PFSK-1 (cell line): ENCODE data around the gene S1PR3.

Experiments
- FOXP2 ChIP-seq: optimal IDR thresholded peaks from 2 replicates; pipeline ENCODE3; 2011; ENCODE audit warnings: borderline replicate concordance, control low read depth, inconsistent platforms; ENCODE audit not compliant: insufficient read depth; ENCODE audit errors: extremely low read length, extremely low read depth
- POLR2AphosphoS5 ChIP-seq: IDR thresholded peaks from 2 replicates; pipeline ENCODE4 v1.6.1; 2012; ENCODE audit warnings: low read depth, mild to moderate bottlenecking, control low read depth, low read length, moderate library complexity
- REST ChIP-seq, 2 experiments: IDR thresholded peaks; 2 replicates each; pipeline versions ENCODE4 v1.6.1 to v1.8.0; 2011 to 2012; ENCODE audit warnings: low read depth in 2 of 2, low read length in 2 of 2, control low read depth in 1 of 2, inconsistent platforms in 1 of 2, mild to moderate bottlenecking in 1 of 2, moderate library complexity in 1 of 2; ENCODE audit not compliant: insufficient read depth in 1 of 2
- SIN3A ChIP-seq: IDR thresholded peaks from 2 replicates; pipeline ENCODE4 v1.6.1; 2012; ENCODE audit warnings: mild to moderate bottlenecking, low read length, moderate library complexity, borderline replicate concordance; ENCODE audit not compliant: insufficient read depth
- TAF1 ChIP-seq: IDR thresholded peaks from 2 replicates; pipeline ENCODE4 v1.6.1; 2012; ENCODE audit warnings: low read length, control low read depth, borderline replicate concordance; ENCODE audit not compliant: insufficient read depth

The S1PR3 gene

GRCh38 chr9:88985616-88986015 is 5.7 kb upstream of the S1PR3 start:
- TF ChIP-seq FOXP2, result no peak
- TF ChIP-seq REST (IDR thresholded peaks at IDR 0.05; ENCODE audit: insufficient read depth in 1 of 2, low read depth in 2 of 2, low read length in 2 of 2), result no peak
- TF ChIP-seq SIN3A, result no peak
- TF ChIP-seq POLR2AphosphoS5, result no peak
- no peak for TF ChIP-seq TAF1

GRCh38 chr9:88986776-88987175 is 4.5 kb upstream of the S1PR3 start:
- TF ChIP-seq FOXP2 (no peak), SIN3A (no peak), TAF1 (no peak), REST (IDR thresholded peaks at IDR 0.05; ENCODE audit: insufficient read depth in 1 of 2, low read depth in 2 of 2, low read length in 2 of 2) (no peak), POLR2AphosphoS5 (no peak)

- TF ChIP-seq REST (IDR thresholded peaks at IDR 0.05; ENCODE audit: insufficient read depth in 1 of 2, low read depth in 2 of 2, low read length in 2 of 2) (no peak), TAF1 (no peak), FOXP2 (no peak), SIN3A (no peak), POLR2AphosphoS5 (no peak)
These were observed 3.6 kb upstream of the S1PR3 start for GRCh38 chr9:88987661-88988060.

- TF ChIP-seq FOXP2 (no peak), SIN3A (no peak), POLR2AphosphoS5 (no peak), REST (IDR thresholded peaks at IDR 0.05; ENCODE audit: insufficient read depth in 1 of 2, low read depth in 2 of 2, low read length in 2 of 2) (no peak), TAF1 (no peak)
These were observed 2.2 kb upstream of the S1PR3 start for GRCh38 chr9:88988796-88989641.
